SU-DHL-6 (cell line): ENCODE measurements around the gene C1QL3.

Experiments
- CTCF ChIP-seq: fragments of 200-600 bp; sonication (generic); IDR thresholded peaks from one replicate; pipeline ENCODE4 v1.5.1; 2017; ENCODE audit warnings: antibody characterized with exemption, mild to moderate bottlenecking, low read length, moderate library complexity; ENCODE audit not compliant: insufficient read depth, poor library complexity, severe bottlenecking
- EZH2phosphoT487 ChIP-seq: fragments of 200-600 bp; sonication (generic), shearing (Covaris generic); conservative IDR thresholded peaks from 2 replicates; pipeline ENCODE4 v1.6.1; 2018; ENCODE audit warnings: mild to moderate bottlenecking, antibody characterized with exemption, low read length, moderate library complexity, mixed read lengths

- TF ChIP-seq CTCF, result no peak
- TF ChIP-seq EZH2phosphoT487, result no peak
These were observed 14.5 kb upstream of the C1QL3 start for GRCh38 chr10:16536155-16536554.
